BLaER1 (cell line): Measurements from ENCODE around the gene CDK17.

Source experiments
- H3K27ac ChIP-seq: shearing (Covaris generic); formaldehyde crosslinking; 2 replicates; pipeline ENCODE4 v1.8.1; 2022
- H3K27me3 ChIP-seq: shearing (Covaris generic); formaldehyde crosslinking; 2 replicates; pipeline ENCODE4 v1.8.1; 2022
- H3K36me3 ChIP-seq: shearing (Covaris generic); formaldehyde crosslinking; 2 replicates; pipeline ENCODE4 v1.8.1; 2022
- H3K4me1 ChIP-seq: shearing (Covaris generic); formaldehyde crosslinking; 2 replicates; pipeline ENCODE4 v1.8.1; 2022
- H3K4me2 ChIP-seq: shearing (Covaris generic); formaldehyde crosslinking; 2 replicates; pipeline ENCODE4 v1.8.1; 2022
- H3K4me3 ChIP-seq: shearing (Covaris generic); formaldehyde crosslinking; 2 replicates; pipeline ENCODE4 v1.8.1; 2022
- H3K9ac ChIP-seq: shearing (Covaris generic); formaldehyde crosslinking; 2 replicates; pipeline ENCODE4 v1.8.1; 2022
- H3K9me3 ChIP-seq: shearing (Covaris generic); formaldehyde crosslinking; 2 replicates; pipeline ENCODE4 v1.8.1; 2022
- H4K20me1 ChIP-seq: shearing (Covaris generic); formaldehyde crosslinking; 2 replicates; pipeline ENCODE4 v1.8.1; 2022
- Cebpa-rat ChIP-seq: shearing (Covaris generic); IDR thresholded peaks from 2 replicates; pipeline ENCODE4 v1.8.1; 2022

Gene CDK17

GRCh38 chr12:96311191-96311590, 89.0 kb downstream of the CDK17 start:
- H3K4me2 ChIP-seq = no peak overlapping the region
- H4K20me1 ChIP-seq = peaks cover 9% of the 10 kb centered on the region; the same call in 1 of the 2 replicates
- H3K27me3 ChIP-seq = no peaks in the 10 kb centered on the region
- H3K4me3 ChIP-seq = no peak overlapping the region
- H3K4me1 ChIP-seq = no peaks in the 10 kb centered on the region
- no peak overlapping the region for H3K27ac ChIP-seq
- no peak for TF ChIP-seq Cebpa-rat
- H3K9ac ChIP-seq = no peak overlapping the region
- H3K36me3 ChIP-seq = peaks cover 31% of the 10 kb centered on the region
- no peaks in the 10 kb centered on the region; the same call in 1 of the 2 replicates for H3K9me3 ChIP-seq

DNA sequence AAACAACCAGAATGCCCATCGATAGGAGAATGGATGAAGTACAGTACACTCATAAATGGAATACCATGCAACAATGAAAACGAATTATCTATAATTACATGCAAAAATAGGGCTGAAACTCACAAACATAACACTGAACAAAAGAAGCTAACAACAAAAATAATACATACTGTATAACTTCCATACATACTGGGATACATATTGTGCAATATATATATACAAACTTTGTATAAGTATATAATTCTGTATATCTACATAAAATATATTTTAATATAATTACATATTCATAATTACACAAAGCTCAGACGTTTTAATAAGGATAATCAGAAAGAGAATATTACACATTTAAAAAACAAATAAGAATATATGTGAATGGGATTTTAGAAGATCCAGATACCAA, 90.2 kb downstream of the CDK17 start:
- H3K27ac ChIP-seq = no peak overlapping the region
- peaks cover 9% of the 10 kb centered on the region; the same call in 1 of the 2 replicates for H4K20me1 ChIP-seq
- peaks cover 37% of the 10 kb centered on the region for H3K36me3 ChIP-seq
- H3K4me3 ChIP-seq = no peak overlapping the region
- no peak for TF ChIP-seq Cebpa-rat
- no peaks in the 10 kb centered on the region for H3K27me3 ChIP-seq
- H3K9ac ChIP-seq = no peak overlapping the region
- no peak overlapping the region for H3K4me2 ChIP-seq
- H3K9me3 ChIP-seq = no peaks in the 10 kb centered on the region; the same call in 1 of the 2 replicates
- no peaks in the 10 kb centered on the region for H3K4me1 ChIP-seq

- no peak overlapping the region for H3K4me3 ChIP-seq
- no peaks in the 10 kb centered on the region for H3K27me3 ChIP-seq
- no peaks in the 10 kb centered on the region; the same call in 1 of the 2 replicates for H3K9me3 ChIP-seq
- H3K36me3 ChIP-seq = peaks cover 37% of the 10 kb centered on the region
- H3K4me2 ChIP-seq = no peak overlapping the region
- no peaks in the 10 kb centered on the region for H3K4me1 ChIP-seq
- H4K20me1 ChIP-seq = 0 out of 2 replicates have a peak, but pooled peaks cover under 1% of the 10 kb centered on the region
- no peak overlapping the region for H3K27ac ChIP-seq
- no peak overlapping the region for H3K9ac ChIP-seq
- TF ChIP-seq Cebpa-rat = no peak
Measured at GRCh38 chr12:96308881-96309280, 91.4 kb downstream of the CDK17 start.

- H3K9me3 ChIP-seq = no peaks in the 10 kb centered on the region; the same call in 1 of the 2 replicates
- no peak overlapping the region for H3K4me2 ChIP-seq
- peaks cover 34% of the 10 kb centered on the region for H3K36me3 ChIP-seq
- no peak overlapping the region for H3K9ac ChIP-seq
- H3K4me1 ChIP-seq = no peaks in the 10 kb centered on the region
- TF ChIP-seq Cebpa-rat = no peak
- H3K4me3 ChIP-seq = no peak overlapping the region
- H4K20me1 ChIP-seq = peaks cover 10% of the 10 kb centered on the region; the same call in 1 of the 2 replicates
- no peak overlapping the region for H3K27ac ChIP-seq
- no peaks in the 10 kb centered on the region for H3K27me3 ChIP-seq
Measured at GRCh38 chr12:96305665-96306064, 94.6 kb downstream of the CDK17 start.

DNA sequence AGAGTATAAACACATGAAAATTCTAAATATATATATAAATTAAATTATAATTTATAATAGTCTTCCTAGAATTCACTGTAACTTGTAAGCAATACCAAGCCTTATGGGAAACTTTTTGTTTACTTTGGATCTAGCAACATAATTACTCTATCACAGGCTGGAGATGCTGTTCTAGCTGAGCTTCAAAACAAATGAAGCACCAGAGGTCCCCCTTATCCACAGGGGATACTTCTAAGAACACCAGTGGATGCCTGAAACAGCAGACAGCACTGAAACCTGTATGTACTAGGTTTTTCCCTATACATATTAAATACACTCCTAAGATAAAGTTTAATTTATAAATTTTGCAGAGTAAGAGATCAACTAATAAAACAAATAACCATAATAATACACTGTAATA, 96.6 kb downstream of the CDK17 start:
- no peak for TF ChIP-seq Cebpa-rat
- no peak overlapping the region for H3K27ac ChIP-seq
- H3K27me3 ChIP-seq = no peaks in the 10 kb centered on the region
- H3K9ac ChIP-seq = no peak overlapping the region
- H3K9me3 ChIP-seq = no peaks in the 10 kb centered on the region
- H3K36me3 ChIP-seq = peaks cover 44% of the 10 kb centered on the region
- H3K4me3 ChIP-seq = no peak overlapping the region
- H3K4me1 ChIP-seq = no peaks in the 10 kb centered on the region
- peaks cover 10% of the 10 kb centered on the region; the same call in 1 of the 2 replicates for H4K20me1 ChIP-seq
- no peak overlapping the region for H3K4me2 ChIP-seq

- H3K27me3 ChIP-seq = no peaks in the 10 kb centered on the region
- no peak overlapping the region for H3K27ac ChIP-seq
- no peak overlapping the region for H3K4me3 ChIP-seq
- H4K20me1 ChIP-seq = peaks cover 10% of the 10 kb centered on the region; the same call in 1 of the 2 replicates
- no peaks in the 10 kb centered on the region for H3K9me3 ChIP-seq
- no peak overlapping the region for H3K4me2 ChIP-seq
- no peaks in the 10 kb centered on the region for H3K4me1 ChIP-seq
- peaks cover 40% of the 10 kb centered on the region for H3K36me3 ChIP-seq
- H3K9ac ChIP-seq = no peak overlapping the region
- no peak for TF ChIP-seq Cebpa-rat
Measured at GRCh38 chr12:96302687-96303310, 97.4 kb downstream of the CDK17 start.

DNA sequence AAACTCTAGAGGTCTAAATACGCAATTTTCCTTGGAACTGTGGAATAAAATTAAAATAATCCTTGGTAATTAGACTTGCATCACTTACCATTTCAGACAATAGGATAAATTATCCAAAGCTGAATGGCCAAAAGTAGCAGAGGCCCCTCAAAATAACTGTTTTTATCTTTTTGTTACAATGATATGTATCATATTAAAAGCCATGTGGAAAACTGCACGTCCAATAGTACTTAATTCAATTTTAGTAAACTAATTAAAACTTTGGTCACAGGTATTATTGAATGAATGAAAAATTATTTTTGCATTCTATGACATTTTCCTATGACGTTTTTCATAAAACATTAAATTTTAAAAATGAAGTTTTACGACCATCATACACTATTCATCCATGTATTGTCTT, 98.5 kb downstream of the CDK17 start:
- no peak for TF ChIP-seq Cebpa-rat
- no peak overlapping the region for H3K9ac ChIP-seq
- H3K4me1 ChIP-seq = no peaks in the 10 kb centered on the region
- H3K36me3 ChIP-seq = peaks cover 33% of the 10 kb centered on the region
- no peak overlapping the region for H3K4me3 ChIP-seq
- H3K4me2 ChIP-seq = no peak overlapping the region
- peaks cover 10% of the 10 kb centered on the region; the same call in 1 of the 2 replicates for H4K20me1 ChIP-seq
- H3K27me3 ChIP-seq = no peaks in the 10 kb centered on the region
- no peak overlapping the region for H3K27ac ChIP-seq
- no peaks in the 10 kb centered on the region for H3K9me3 ChIP-seq

GRCh38 chr12:96300064-96300463, 100.2 kb downstream of the CDK17 start:
- no peak for TF ChIP-seq Cebpa-rat
- Histone ChIP-seq H3K36me3 (peaks cover 35% of the 10 kb centered on the region), H3K4me3 (no peak overlapping the region), H4K20me1 (peaks cover 10% of the 10 kb centered on the region; the same call in 1 of the 2 replicates), H3K27ac (no peak overlapping the region), H3K9ac (no peak overlapping the region), H3K9me3 (no peaks in the 10 kb centered on the region), H3K4me2 (no peak overlapping the region), H3K4me1 (no peaks in the 10 kb centered on the region), H3K27me3 (no peaks in the 10 kb centered on the region)

DNA sequence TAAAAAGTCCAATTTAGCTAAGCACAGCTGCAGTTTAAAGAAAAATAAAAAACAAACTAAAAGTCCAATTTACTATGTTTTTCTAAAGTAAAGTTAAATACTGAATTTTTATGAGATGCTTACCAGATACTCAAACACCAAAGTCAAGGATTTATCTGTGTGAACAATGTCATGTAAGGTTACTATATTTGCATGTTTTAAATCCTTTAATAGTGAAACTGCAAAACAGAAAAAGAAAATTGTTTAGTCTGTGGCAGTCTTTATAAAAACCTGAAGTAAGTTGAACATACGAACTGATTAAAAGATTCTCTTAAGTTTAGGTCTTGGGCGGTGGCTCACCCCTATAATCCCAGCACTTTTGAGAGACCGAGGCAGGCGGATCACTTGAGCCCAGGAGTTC, 102.7 kb downstream of the CDK17 start:
- H3K4me2 ChIP-seq = no peak overlapping the region
- H3K9me3 ChIP-seq = no peaks in the 10 kb centered on the region
- no peaks in the 10 kb centered on the region for H3K27me3 ChIP-seq
- no peak overlapping the region for H3K4me3 ChIP-seq
- H4K20me1 ChIP-seq = no peaks in the 10 kb centered on the region
- H3K27ac ChIP-seq = no peak overlapping the region
- no peak overlapping the region for H3K9ac ChIP-seq
- TF ChIP-seq Cebpa-rat = no peak
- no peaks in the 10 kb centered on the region for H3K4me1 ChIP-seq
- peaks cover 56% of the 10 kb centered on the region for H3K36me3 ChIP-seq

DNA sequence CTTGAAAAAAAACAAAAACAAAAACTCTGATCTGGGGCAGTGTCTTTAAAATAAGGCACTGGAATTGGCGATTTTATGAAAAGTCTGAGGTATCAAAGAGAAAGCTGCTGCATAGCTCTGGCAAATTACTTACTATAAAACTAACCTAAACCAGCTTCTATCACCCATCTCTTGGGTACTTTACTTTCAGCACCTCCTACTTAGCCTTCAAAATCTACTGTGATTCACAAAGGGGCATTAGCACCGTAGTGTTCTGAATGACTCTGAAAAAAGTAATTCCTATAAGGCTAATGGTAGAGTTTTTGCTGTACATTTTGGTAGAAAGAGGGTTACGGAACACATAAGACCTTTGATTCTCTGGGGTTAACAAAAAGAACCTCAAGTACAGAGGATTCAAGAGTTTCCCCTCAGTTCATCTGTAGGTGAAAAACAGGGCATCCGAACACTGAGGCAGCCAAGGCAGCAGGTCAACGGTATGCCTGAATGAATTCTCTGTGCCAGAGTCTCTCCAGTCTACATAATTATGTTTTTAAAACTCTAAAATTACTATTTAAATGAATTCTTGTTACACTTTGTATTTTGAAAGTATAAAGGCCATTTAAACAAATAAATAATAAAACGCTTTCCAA, 104.6 kb downstream of the CDK17 start:
- Histone ChIP-seq H3K27me3 (no peaks in the 10 kb centered on the region), H3K36me3 (peaks cover 71% of the 10 kb centered on the region), H4K20me1 (no peaks in the 10 kb centered on the region), H3K4me1 (no peaks in the 10 kb centered on the region), H3K4me2 (no peak overlapping the region), H3K4me3 (no peak overlapping the region), H3K27ac (no peak overlapping the region), H3K9ac (no peak overlapping the region), H3K9me3 (no peaks in the 10 kb centered on the region)
- TF ChIP-seq Cebpa-rat = no peak
